Measurements from ENCODE around the gene SDR9C7. TPM values are rescaled to one million over a fixed set of nuclear protein-coding genes. Genes with fewer than 3 reads are reported as not detected.

SDR9C7 gene
- total and polyA plus RNA-seq, 2 of the 8 experiments (the other 6 are each of a cell fraction or from before 2014, with no cell fraction given): 0.11 TPM; not detected in 1

- no peaks in the 10 kb centered on the region for H3K27me3 ChIP-seq (replicated peaks in 1 of 4; ENCODE audit: control insufficient read depth in 3 of 4, extremely low read depth in 1 of 4, insufficient read depth in 3 of 4, low read length in 3 of 4)
- H2AFZ ChIP-seq (ENCODE audit: low read length): no peak overlapping the region
- H4K8ac ChIP-seq (ENCODE audit: extremely low read depth, insufficient read depth, low read length): no peak overlapping the region
- no peak overlapping the region for H2BK5ac ChIP-seq (ENCODE audit: low read depth, low read length)
- H3K79me1 ChIP-seq (ENCODE audit: low read depth, low read length): no peaks in the 10 kb centered on the region
- no peak overlapping the region for H2AK5ac ChIP-seq (ENCODE audit: low read depth, low read length)
- H2BK12ac ChIP-seq (ENCODE audit: low read depth, low read length): no peak overlapping the region
- no peak overlapping the region for H3K9ac ChIP-seq (replicated peaks in 1 of 4; ENCODE audit: extremely low read depth in 1 of 4, low read depth in 3 of 4, low read length in 3 of 4)
- H2BK120ac ChIP-seq (replicated peaks; ENCODE audit: low read depth, low read length): no peak overlapping the region
- DNase-seq (ENCODE audit: low read depth in 1 of 2, low spot score in 2 of 2): no peak
- peaks cover 0 to 4% (median 0%) of the 10 kb centered on the region in 4 experiments; a peak in 2 of 7 replicates for H3K4me1 ChIP-seq (replicated peaks in 1 of 4; ENCODE audit: control insufficient read depth in 3 of 4, insufficient read depth in 4 of 4, low read length in 3 of 4)
- FAIRE-seq: no peak
- H4K91ac ChIP-seq (replicated peaks; ENCODE audit: insufficient read length, low read length): no peak overlapping the region
- no peak overlapping the region for H3K23ac ChIP-seq (ENCODE audit: insufficient read length)
- ChIA-PET POLR2A (ENCODE audit: partially characterized antibody) (no interaction called here), CTCF (ENCODE audit: partially characterized antibody) (no interaction called here)
- H2BK20ac ChIP-seq (ENCODE audit: low read length): no peak overlapping the region
- H4K5ac ChIP-seq (ENCODE audit: insufficient read length, low read depth, low read length): no peak overlapping the region
- H3K9me3 ChIP-seq (ENCODE audit: insufficient read depth in 2 of 2, low read depth in 1 of 2, low read length in 1 of 2): peaks cover 9 to 22% of the 10 kb centered on the region in 2 experiments
- H3K27ac ChIP-seq (ENCODE audit: low read depth, low read length): no peak overlapping the region
- no peak overlapping the region for H3K14ac ChIP-seq (ENCODE audit: insufficient read length)
- H2BK15ac ChIP-seq (ENCODE audit: low read length): no peak overlapping the region
- no peaks in the 10 kb centered on the region for H3K79me2 ChIP-seq (ENCODE audit: control insufficient read depth in 1 of 2, insufficient read depth in 2 of 2, low read length in 2 of 2)
- H4K20me1 ChIP-seq (replicated peaks in 1 of 2; ENCODE audit: control insufficient read depth in 1 of 2, insufficient read depth in 2 of 2, low read length in 2 of 2): no peaks in the 10 kb centered on the region
- 58% methylated on average over 1 of the region's 1 CpG; no CpG with 5 or more reads in 1 of the 2 experiments for WGBS, 2 experiments (ENCODE audit: extremely low coverage in 1 of 2, insufficient coverage in 1 of 2, insufficient read length in 1 of 2, insufficient replicate concordance in 2 of 2, low coverage in 1 of 2, low lambda C conversion rate in 2 of 2, missing lambda C conversion rate in 1 of 2)
- no peak overlapping the region for H3K4me2 ChIP-seq (ENCODE audit: insufficient read depth in 1 of 2, low read depth in 2 of 2, low read length in 2 of 2)
- no peak overlapping the region for H3K4ac ChIP-seq (replicated peaks; ENCODE audit: insufficient read length, low read depth, low read length)
- H3K4me3 ChIP-seq (ENCODE audit: extremely low read depth in 1 of 4, insufficient read depth in 2 of 4, low read depth in 3 of 4, low read length in 4 of 4): no peak overlapping the region
- no peaks in the 10 kb centered on the region for H3K36me3 ChIP-seq (ENCODE audit: control insufficient read depth in 2 of 4, insufficient read depth in 4 of 4, low read length in 3 of 4)
- no peaks in the 10 kb centered on the region for H3K23me2 ChIP-seq (ENCODE audit: low read depth, low read length)
- H3K18ac ChIP-seq (ENCODE audit: extremely low read depth, low read length): no peak overlapping the region
- no peak overlapping the region for H3K56ac ChIP-seq (replicated peaks; ENCODE audit: insufficient read length, low read depth, low read length)
- TF ChIP-seq RBBP5 (IDR thresholded peaks at IDR 0.05; ENCODE audit: borderline replicate concordance, low read depth, low read length) (no peak), TCF12 (IDR thresholded peaks at IDR 0.05; ENCODE audit: low read depth, low read length) (no peak), MAX (IDR thresholded peaks at IDR 0.05) (no peak), KDM5A (IDR thresholded peaks at IDR 0.05; ENCODE audit: low read length) (no peak), MAFK (IDR thresholded peaks at IDR 0.05; ENCODE audit: low read depth, low read length) (no peak), RNF2 (IDR thresholded peaks at IDR 0.05; ENCODE audit: borderline replicate concordance, low read depth, low read length, missing control alignments, poor library complexity, severe bottlenecking) (no peak), BCL11A (IDR thresholded peaks at IDR 0.05; ENCODE audit: low read depth in 2 of 2, low read length in 2 of 2) (no peak), CBX8 (IDR thresholded peaks at IDR 0.05; ENCODE audit: borderline replicate concordance, low read depth, low read length) (no peak), NANOG (IDR thresholded peaks at IDR 0.05; ENCODE audit: insufficient read depth, low read depth, low read length, poor library complexity, severe bottlenecking) (no peak), CTCF (IDR thresholded peaks at IDR 0.05; ENCODE audit: control extremely low read depth in 1 of 3, insufficient read depth in 1 of 3, low read depth in 1 of 3, low read length in 3 of 3) (no peak), SP2 (IDR thresholded peaks at IDR 0.05; ENCODE audit: low read length) (no peak), TEAD4 (IDR thresholded peaks at IDR 0.05; ENCODE audit: low read depth, low read length) (no peak)
These were observed 60.8 kb downstream of the SDR9C7 start for GRCh38 chr12:56873382-56873781.

All from H1 (cell line).